SK-N-SH (cell line): ENCODE results near the gene PNPLA2. TPM values are rescaled to one million over a fixed set of nuclear protein-coding genes. Genes with fewer than 3 reads are reported as not detected.

Experiments used
- CTCF ChIA-PET: fragments of 300-600, 350-600 bp; formaldehyde crosslinking; extraction: SDS; loops from one replicate; lab custom pipeline; 2021; lab: Yijun Ruan, JAX
- POLR2A ChIA-PET: fragments of 350-600 bp; sonication (Branson Sonifier 250); formaldehyde crosslinking; extraction: SDS; loops from one replicate; lab custom pipeline; 2020; ENCODE audit warnings: antibody characterized with exemption, inconsistent platforms; lab: Yijun Ruan, JAX
- DNase-seq: peaks from one replicate; pipeline ENCODE4 v3.0.0; 2012
- H2AFZ ChIP-seq: fragments of 200-600 bp; sonication (generic); 2 replicates; pipeline ENCODE4 v1.8.1; 2016; ENCODE audit warnings: antibody characterized with exemption, mild to moderate bottlenecking, low read depth
- H3F3A ChIP-seq: fragments of 200-600 bp; sonication (generic); replicated peaks from 2 replicates; pipeline ENCODE3; 2016; ENCODE audit warnings: antibody characterized with exemption, mild to moderate bottlenecking; ENCODE audit not compliant: insufficient read depth
- H3K27ac ChIP-seq, 2 experiments: fragments of 200-500 bp in 1 of 2; fragments of 200-600 bp in 1 of 2; sonication (Bioruptor generic) in 1 of 2; sonication (generic), shearing (Covaris generic) in 1 of 2; 2 replicates each; pipeline versions ENCODE4 v1.5.1 to v1.6.1; 2014 to 2016; ENCODE audit warnings: low read depth in 2 of 2, inconsistent platforms in 1 of 2, low read length in 1 of 2, mild to moderate bottlenecking in 1 of 2, mixed read lengths in 1 of 2
- H3K27me3 ChIP-seq: fragments of 200-600 bp; sonication (generic), shearing (Covaris generic); 2 replicates; pipeline ENCODE4 v1.6.1; 2016; ENCODE audit warnings: mixed run types; ENCODE audit not compliant: insufficient read depth
- H3K36me3 ChIP-seq, 2 experiments: fragments of 200-500 bp in 1 of 2; fragments of 200-600 bp in 1 of 2; sonication (Bioruptor generic) in 1 of 2; sonication (generic) in 1 of 2; replicated peaks in 1 of 2; 2 replicates each; pipeline versions ENCODE3 to v1.5.1; 2014 to 2016; ENCODE audit warnings: low read length in 1 of 2, mild to moderate bottlenecking in 1 of 2; ENCODE audit not compliant: insufficient read depth in 2 of 2, control insufficient read depth in 1 of 2
- H3K4me1 ChIP-seq, 2 experiments: fragments of 200-500 bp in 1 of 2; fragments of 200-600 bp in 1 of 2; sonication (Bioruptor generic) in 1 of 2; sonication (generic), shearing (Covaris generic) in 1 of 2; 2 replicates each; pipeline versions ENCODE4 v1.5.1 to v1.6.1; 2014 to 2016; ENCODE audit warnings: low read depth in 1 of 2, low read length in 1 of 2, mixed run types in 1 of 2; ENCODE audit not compliant: insufficient read depth in 2 of 2, control insufficient read depth in 1 of 2
- H3K4me2 ChIP-seq: fragments of 200-600 bp; sonication (generic), shearing (Covaris generic); 2 replicates; pipeline ENCODE4 v1.6.1; 2017; ENCODE audit warnings: mixed run types
- H3K4me3 ChIP-seq, 2 experiments: fragments of 200-500 bp in 1 of 2; fragments of 200-600 bp in 1 of 2; sonication (Bioruptor generic) in 1 of 2; sonication (generic), shearing (Covaris generic) in 1 of 2; 2 replicates each; pipeline versions ENCODE4 v1.5.1 to v1.8.1; 2014 to 2016; ENCODE audit warnings: low read depth in 2 of 2, inconsistent platforms in 1 of 2, low read length in 1 of 2, mild to moderate bottlenecking in 1 of 2, mixed read lengths in 1 of 2, moderate library complexity in 1 of 2
- H3K79me2 ChIP-seq: fragments of 200-600 bp; sonication (generic); 2 replicates; pipeline ENCODE4 v1.8.1; 2017; ENCODE audit warnings: mild to moderate bottlenecking; ENCODE audit not compliant: insufficient read depth
- H3K9ac ChIP-seq: fragments of 200-600 bp; sonication (generic); 2 replicates; pipeline ENCODE4 v1.6.1; 2017; ENCODE audit warnings: mixed run types
- H3K9me2 ChIP-seq: fragments of 200-600 bp; sonication (generic); 2 replicates; pipeline ENCODE4 v1.6.1; 2017; ENCODE audit warnings: mixed run types
- H3K9me3 ChIP-seq: fragments of 200-600 bp; sonication (generic); 2 replicates; pipeline ENCODE4 v1.6.1; 2017; ENCODE audit warnings: mixed run types, mild to moderate bottlenecking, moderate library complexity
- H4K20me1 ChIP-seq: fragments of 200-600 bp; sonication (generic); 2 replicates; pipeline ENCODE4 v1.6.1; 2017; ENCODE audit warnings: mild to moderate bottlenecking, mixed run types; ENCODE audit not compliant: insufficient read depth
- ELF1 ChIP-seq: IDR thresholded peaks from 2 replicates; pipeline ENCODE4 v1.4.0; 2012
- FOSL2 ChIP-seq: IDR thresholded peaks from 2 replicates; pipeline ENCODE4 v1.4.0; 2012; ENCODE audit warnings: low read depth, mild to moderate bottlenecking, moderate library complexity, borderline replicate concordance
- FOXJ3 ChIP-seq: sonication (generic); formaldehyde crosslinking; IDR thresholded peaks from 2 replicates; pipeline ENCODE4 v1.5.1; 2020; ENCODE audit warnings: mild to moderate bottlenecking, missing genetic modification reagents
- FOXM1 ChIP-seq: IDR thresholded peaks from 2 replicates; pipeline ENCODE4 v1.4.0; 2012; ENCODE audit warnings: low read depth, mild to moderate bottlenecking
- MXI1 ChIP-seq: IDR thresholded peaks from 2 replicates; pipeline ENCODE4 v1.6.1; 2012; ENCODE audit warnings: mild to moderate bottlenecking, low read depth, low read length, improper control_type of control experiment
- NFIC ChIP-seq: IDR thresholded peaks from 2 replicates; pipeline ENCODE4 v1.4.0; 2012; ENCODE audit warnings: borderline replicate concordance
- RAD21 ChIP-seq: IDR thresholded peaks from 2 replicates; pipeline ENCODE4 v1.6.1; 2012; ENCODE audit warnings: mild to moderate bottlenecking, low read length
- RXRA ChIP-seq: IDR thresholded peaks from 2 replicates; pipeline ENCODE4 v1.4.0; 2012; ENCODE audit warnings: low read depth, mild to moderate bottlenecking, borderline replicate concordance
- SMC3 ChIP-seq: IDR thresholded peaks from 2 replicates; pipeline ENCODE4 v1.6.1; 2012; ENCODE audit warnings: low read depth, low read length, improper control_type of control experiment
- YY1 ChIP-seq: IDR thresholded peaks from 2 replicates; pipeline ENCODE4 v1.4.0; 2012; ENCODE audit warnings: low read depth, mild to moderate bottlenecking
- WGBS: methylation state at CpG from one replicate; pipeline ENCODE4 v1.1.6; 2017; ENCODE audit warnings: low lambda C conversion rate; 5-methylcytosine and 5-hydroxymethylcytosine counted together
- polyA plus RNA-seq, 3 experiments: library from polyadenylated mRNA; depleted of rRNA; stranded (reverse); fragments of >200 nt; gene quantifications; 2 replicates each; pipeline ENCODE4 v1.2.3, GENCODE V29; 2012
- TF ChIP-seq, protein P1 (sequence below): fragments of 150-350 bp; IDR thresholded peaks from 2 replicates; pipeline ENCODE4 v1.6.1; 2016; ENCODE audit warnings: mild to moderate bottlenecking, low read depth, low read length
- TF ChIP-seq, protein P2 (sequence below): IDR thresholded peaks from 2 replicates; pipeline ENCODE4 v1.4.0; 2012; ENCODE audit warnings: low read depth
- TF ChIP-seq, protein P3 (sequence below): IDR thresholded peaks from 2 replicates; pipeline ENCODE4 v1.4.0; 2012; ENCODE audit warnings: low read depth, borderline replicate concordance
- TF ChIP-seq, protein P4 (sequence below): fragments of 150-350 bp; IDR thresholded peaks from 2 replicates; pipeline ENCODE4 v1.6.1; 2017; ENCODE audit warnings: antibody characterized with exemption, low read length, low read depth, borderline replicate concordance
- TF ChIP-seq, protein P5 (sequence below): fragments of 200-600 bp; sonication (generic); IDR thresholded peaks from 2 replicates; pipeline ENCODE4 v1.6.1; 2017; ENCODE audit warnings: antibody characterized with exemption, mild to moderate bottlenecking, moderate library complexity

The PNPLA2 gene
- polyA plus RNA-seq, 1 of the 3 experiments (the other 2 are of a cell fraction) = 60.3 TPM

DNA sequence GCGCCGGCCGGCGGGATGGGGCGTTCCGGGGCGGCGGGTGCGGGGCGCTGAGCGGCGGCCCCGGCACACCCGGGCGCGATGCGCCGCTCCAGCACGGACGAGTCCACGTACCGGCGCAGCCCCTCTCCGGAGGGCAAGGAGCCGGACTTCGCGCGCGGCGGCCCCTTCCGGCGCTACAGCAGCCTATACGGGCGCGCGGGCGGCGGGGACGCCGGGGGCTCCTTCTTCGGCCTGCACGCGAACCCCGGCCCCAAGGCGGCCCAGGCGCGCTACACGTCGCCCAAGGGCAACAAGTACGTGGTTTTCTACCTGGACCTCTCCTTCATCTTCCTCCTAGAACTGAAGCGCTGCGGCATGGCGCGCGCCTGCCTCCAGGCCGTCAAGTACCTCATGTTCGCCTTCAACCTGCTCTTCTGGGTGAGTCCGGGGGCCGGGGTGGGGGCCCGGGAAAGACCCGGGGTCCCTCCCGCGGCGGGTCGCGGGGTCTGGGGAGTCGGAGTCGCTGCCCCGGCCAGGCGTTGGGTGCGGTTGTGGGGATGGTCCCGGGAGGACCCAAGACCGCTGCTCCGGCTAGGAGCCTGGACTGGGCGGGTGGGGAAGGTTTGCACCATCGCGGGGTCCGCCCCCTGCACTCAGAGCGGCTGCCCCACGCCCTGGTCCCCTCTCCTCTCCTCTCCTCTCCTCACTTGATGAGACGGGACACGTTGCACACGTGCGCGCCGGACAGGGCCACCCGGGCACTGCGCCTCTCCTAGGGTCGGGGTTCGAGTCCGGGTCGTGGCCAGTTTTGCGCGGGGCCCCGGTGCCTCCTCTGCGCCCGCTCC, 31.4 kb downstream of the PNPLA2 start:
- Histone ChIP-seq H3K4me2 (peak overlapping the region; percentile 72; the same call in 1 of the 2 replicates), H3K9me3 (no peaks in the 10 kb centered on the region), H3K79me2 (peaks cover 53% of the 10 kb centered on the region), H4K20me1 (peaks cover 63% of the 10 kb centered on the region), H3K9ac (no peak overlapping the region), H3K9me2 (no peaks in the 10 kb centered on the region), H2AFZ (no peak overlapping the region), H3F3A (peaks cover 15% of the 10 kb centered on the region), H3K4me1 (peaks cover 28 to 43% of the 10 kb centered on the region in 2 experiments; a peak in 3 of 4 replicates), H3K4me3 (peak overlapping the region; percentile 44 to 51), H3K36me3 (no peaks in the 10 kb centered on the region), H3K27me3 (no peaks in the 10 kb centered on the region), H3K27ac (no peak overlapping the region; a peak in 1 of 4 replicates)
- POLR2A ChIA-PET = no interaction called here
- WGBS = 54% methylated on average over 44 of the region's 97 CpGs
- TF ChIP-seq RXRA (no peak), FOXM1 (no peak), MXI1 (peak; percentile 33; the same call in 1 of the 2 replicates)
- TF ChIP-seq, protein P1, sequence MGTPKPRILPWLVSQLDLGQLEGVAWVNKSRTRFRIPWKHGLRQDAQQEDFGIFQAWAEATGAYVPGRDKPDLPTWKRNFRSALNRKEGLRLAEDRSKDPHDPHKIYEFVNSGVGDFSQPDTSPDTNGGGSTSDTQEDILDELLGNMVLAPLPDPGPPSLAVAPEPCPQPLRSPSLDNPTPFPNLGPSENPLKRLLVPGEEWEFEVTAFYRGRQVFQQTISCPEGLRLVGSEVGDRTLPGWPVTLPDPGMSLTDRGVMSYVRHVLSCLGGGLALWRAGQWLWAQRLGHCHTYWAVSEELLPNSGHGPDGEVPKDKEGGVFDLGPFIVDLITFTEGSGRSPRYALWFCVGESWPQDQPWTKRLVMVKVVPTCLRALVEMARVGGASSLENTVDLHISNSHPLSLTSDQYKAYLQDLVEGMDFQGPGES = no peak
- TF ChIP-seq, protein P2, sequence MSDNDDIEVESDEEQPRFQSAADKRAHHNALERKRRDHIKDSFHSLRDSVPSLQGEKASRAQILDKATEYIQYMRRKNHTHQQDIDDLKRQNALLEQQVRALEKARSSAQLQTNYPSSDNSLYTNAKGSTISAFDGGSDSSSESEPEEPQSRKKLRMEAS = no peak
- peak; percentile 87 for DNase-seq
- CTCF ChIA-PET = interaction anchor here (1.0 to 3.1 kb wide), 7 partner anchors 10 to 203 kb away, joined by 3 to 24 read pairs (median 8); no protein-coding TSS in a partner anchor

DNA sequence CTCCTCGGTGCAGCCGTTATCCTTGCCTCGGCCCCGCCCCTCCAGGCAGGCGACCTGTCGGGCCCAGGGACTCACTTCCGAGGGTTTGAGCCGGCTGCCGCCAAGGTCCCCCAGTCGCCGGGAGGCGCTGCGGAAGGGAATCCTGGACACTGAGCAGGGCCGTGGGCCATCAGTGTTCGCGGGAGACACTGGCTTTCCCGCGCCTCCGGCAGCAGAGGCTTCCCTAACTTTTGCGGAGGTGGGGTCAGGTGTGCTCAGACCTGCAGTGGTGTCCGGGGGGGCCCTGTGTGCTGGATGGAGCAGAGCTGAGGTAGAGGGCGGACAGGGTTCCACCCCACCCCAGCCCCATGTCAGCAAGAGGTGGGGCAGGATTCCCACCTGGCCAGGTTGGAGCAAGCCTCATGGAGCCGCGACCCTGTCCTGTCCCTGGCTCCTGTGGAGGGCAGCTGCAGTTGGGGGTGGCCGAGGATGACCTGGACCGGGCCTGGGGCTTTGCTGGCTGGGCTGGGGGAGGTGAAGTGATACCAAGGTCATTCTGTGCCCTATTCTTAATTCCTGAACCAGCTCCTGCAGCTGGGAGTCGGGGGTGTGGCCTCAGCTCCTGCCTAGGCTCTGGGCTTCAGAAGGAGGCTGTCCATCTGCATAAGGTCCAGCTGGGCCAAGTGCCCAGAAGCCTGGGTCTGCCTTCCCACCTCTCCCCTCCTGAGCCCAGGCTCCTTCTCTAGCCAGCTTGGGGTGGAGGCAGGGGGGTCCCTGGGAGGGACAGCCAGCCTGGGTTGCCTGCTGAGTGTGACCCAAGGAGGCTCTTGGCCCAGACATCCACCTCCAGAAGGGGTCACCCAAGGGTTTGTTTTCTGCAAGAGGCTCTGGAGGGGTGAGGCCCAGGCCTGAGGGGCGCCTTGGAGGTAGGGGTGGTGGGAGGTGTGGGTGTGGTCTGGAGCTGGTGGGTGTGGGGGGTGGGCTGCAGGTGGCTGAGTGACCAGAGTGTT, 32.4 kb downstream of the PNPLA2 start:
- H3K9me3 ChIP-seq = no peaks in the 10 kb centered on the region
- peaks cover 44% of the 10 kb centered on the region; the same call in 1 of the 2 replicates for H3K79me2 ChIP-seq
- H3K4me3 ChIP-seq = peak overlapping the region; percentile 43 to 51; a peak in 3 of 4 replicates
- CTCF ChIA-PET = interaction anchor here (0.7 to 2.2 kb wide), 13 partner anchors 9 to 202 kb away, joined by 3 to 24 read pairs (median 4); partner anchors contain the start of gene AP2A2
- no peaks in the 10 kb centered on the region for H3K27me3 ChIP-seq
- WGBS = 68% methylated on average over 13 of the region's 28 CpGs
- H3K9me2 ChIP-seq = no peaks in the 10 kb centered on the region
- peak; percentile 69 for DNase-seq
- H3K27ac ChIP-seq = no peak overlapping the region
- H3K9ac ChIP-seq = no peak overlapping the region
- H3K36me3 ChIP-seq = no peaks in the 10 kb centered on the region
- peaks cover 19 to 48% of the 10 kb centered on the region in 2 experiments; a peak in 3 of 4 replicates for H3K4me1 ChIP-seq
- peaks cover 72% of the 10 kb centered on the region for H4K20me1 ChIP-seq
- H2AFZ ChIP-seq = no peak overlapping the region
- peak overlapping the region; percentile 72; the same call in 1 of the 2 replicates for H3K4me2 ChIP-seq
- POLR2A ChIA-PET = interaction anchor here (0.8 kb wide), 1 partner anchor 9 kb away, joined by 3 read pairs; no protein-coding TSS in a partner anchor
- H3F3A ChIP-seq = peaks cover 6% of the 10 kb centered on the region
- TF ChIP-seq, protein P3, sequence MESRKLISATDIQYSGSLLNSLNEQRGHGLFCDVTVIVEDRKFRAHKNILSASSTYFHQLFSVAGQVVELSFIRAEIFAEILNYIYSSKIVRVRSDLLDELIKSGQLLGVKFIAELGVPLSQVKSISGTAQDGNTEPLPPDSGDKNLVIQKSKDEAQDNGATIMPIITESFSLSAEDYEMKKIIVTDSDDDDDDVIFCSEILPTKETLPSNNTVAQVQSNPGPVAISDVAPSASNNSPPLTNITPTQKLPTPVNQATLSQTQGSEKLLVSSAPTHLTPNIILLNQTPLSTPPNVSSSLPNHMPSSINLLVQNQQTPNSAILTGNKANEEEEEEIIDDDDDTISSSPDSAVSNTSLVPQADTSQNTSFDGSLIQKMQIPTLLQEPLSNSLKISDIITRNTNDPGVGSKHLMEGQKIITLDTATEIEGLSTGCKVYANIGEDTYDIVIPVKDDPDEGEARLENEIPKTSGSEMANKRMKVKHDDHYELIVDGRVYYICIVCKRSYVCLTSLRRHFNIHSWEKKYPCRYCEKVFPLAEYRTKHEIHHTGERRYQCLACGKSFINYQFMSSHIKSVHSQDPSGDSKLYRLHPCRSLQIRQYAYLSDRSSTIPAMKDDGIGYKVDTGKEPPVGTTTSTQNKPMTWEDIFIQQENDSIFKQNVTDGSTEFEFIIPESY = no peak
- 0 out of 2 replicates have a peak, but pooled peaks have one; percentile 29 for TF ChIP-seq FOXJ3 (CRISPR knock-in tag)
- TF ChIP-seq, protein P4, sequence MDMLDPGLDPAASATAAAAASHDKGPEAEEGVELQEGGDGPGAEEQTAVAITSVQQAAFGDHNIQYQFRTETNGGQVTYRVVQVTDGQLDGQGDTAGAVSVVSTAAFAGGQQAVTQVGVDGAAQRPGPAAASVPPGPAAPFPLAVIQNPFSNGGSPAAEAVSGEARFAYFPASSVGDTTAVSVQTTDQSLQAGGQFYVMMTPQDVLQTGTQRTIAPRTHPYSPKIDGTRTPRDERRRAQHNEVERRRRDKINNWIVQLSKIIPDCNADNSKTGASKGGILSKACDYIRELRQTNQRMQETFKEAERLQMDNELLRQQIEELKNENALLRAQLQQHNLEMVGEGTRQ = no peak
- TF ChIP-seq, protein P5, sequence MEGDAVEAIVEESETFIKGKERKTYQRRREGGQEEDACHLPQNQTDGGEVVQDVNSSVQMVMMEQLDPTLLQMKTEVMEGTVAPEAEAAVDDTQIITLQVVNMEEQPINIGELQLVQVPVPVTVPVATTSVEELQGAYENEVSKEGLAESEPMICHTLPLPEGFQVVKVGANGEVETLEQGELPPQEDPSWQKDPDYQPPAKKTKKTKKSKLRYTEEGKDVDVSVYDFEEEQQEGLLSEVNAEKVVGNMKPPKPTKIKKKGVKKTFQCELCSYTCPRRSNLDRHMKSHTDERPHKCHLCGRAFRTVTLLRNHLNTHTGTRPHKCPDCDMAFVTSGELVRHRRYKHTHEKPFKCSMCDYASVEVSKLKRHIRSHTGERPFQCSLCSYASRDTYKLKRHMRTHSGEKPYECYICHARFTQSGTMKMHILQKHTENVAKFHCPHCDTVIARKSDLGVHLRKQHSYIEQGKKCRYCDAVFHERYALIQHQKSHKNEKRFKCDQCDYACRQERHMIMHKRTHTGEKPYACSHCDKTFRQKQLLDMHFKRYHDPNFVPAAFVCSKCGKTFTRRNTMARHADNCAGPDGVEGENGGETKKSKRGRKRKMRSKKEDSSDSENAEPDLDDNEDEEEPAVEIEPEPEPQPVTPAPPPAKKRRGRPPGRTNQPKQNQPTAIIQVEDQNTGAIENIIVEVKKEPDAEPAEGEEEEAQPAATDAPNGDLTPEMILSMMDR = peak; percentile 41; the same call in 1 of the 2 replicates
- TF ChIP-seq FOSL2 = no peak
- TF ChIP-seq YY1 = no peak
- TF ChIP-seq NFIC = no peak
- TF ChIP-seq, protein P1 = no peak
- no peak for TF ChIP-seq ELF1
- peak; percentile 28 for TF ChIP-seq SMC3
- TF ChIP-seq RAD21 = peak; percentile 63
